Type B pancreatic cell (in vitro differentiated cells): Measurements from ENCODE around the gene ME2. TPM values are rescaled to one million over a fixed set of nuclear protein-coding genes. Genes with fewer than 3 reads are reported as not detected.

Experiments used
- DNase-seq: peaks from one replicate; pipeline ENCODE4 v3.0.0; 2021; ENCODE audit warnings: mixed read lengths; ENCODE audit not compliant: unreplicated experiment; ENCODE audit errors: extremely low spot score
- H3K27ac Mint-ChIP-seq: 2 replicates; pipeline ENCODE4 v1.8.0; 2021; ENCODE audit warnings: mild to moderate bottlenecking, mixed read lengths
- H3K27me3 Mint-ChIP-seq: 2 replicates; pipeline ENCODE4 v1.8.0; 2021; ENCODE audit warnings: mixed read lengths
- H3K36me3 Mint-ChIP-seq: 2 replicates; pipeline ENCODE4 v1.8.0; 2021; ENCODE audit warnings: mixed read lengths
- H3K4me1 Mint-ChIP-seq: one replicate; pipeline ENCODE4 v1.8.0; 2021; ENCODE audit warnings: mixed read lengths; ENCODE audit not compliant: unreplicated experiment
- H3K4me3 Mint-ChIP-seq: 2 replicates; pipeline ENCODE4 v1.8.0; 2021; ENCODE audit warnings: mild to moderate bottlenecking, mixed read lengths
- H3K9me3 Mint-ChIP-seq: 2 replicates; pipeline ENCODE4 v1.8.0; 2021; ENCODE audit warnings: mixed read lengths
- total RNA-seq: library from RNA; stranded (reverse); gene quantifications from 2 replicates; pipeline ENCODE4 v1.2.1, GENCODE V29; 2021; ENCODE audit warnings: low replicate concordance
- TF ChIP-seq, protein P1 (sequence below): fragments of 200-600 bp; sonication (generic); conservative IDR thresholded peaks from 2 replicates; pipeline ENCODE4 v1.5.0; 2021; ENCODE audit warnings: antibody characterized with exemption, mild to moderate bottlenecking

The ME2 gene
- total RNA-seq, 1 donor from 2014 or later: 49.6 TPM

DNA sequence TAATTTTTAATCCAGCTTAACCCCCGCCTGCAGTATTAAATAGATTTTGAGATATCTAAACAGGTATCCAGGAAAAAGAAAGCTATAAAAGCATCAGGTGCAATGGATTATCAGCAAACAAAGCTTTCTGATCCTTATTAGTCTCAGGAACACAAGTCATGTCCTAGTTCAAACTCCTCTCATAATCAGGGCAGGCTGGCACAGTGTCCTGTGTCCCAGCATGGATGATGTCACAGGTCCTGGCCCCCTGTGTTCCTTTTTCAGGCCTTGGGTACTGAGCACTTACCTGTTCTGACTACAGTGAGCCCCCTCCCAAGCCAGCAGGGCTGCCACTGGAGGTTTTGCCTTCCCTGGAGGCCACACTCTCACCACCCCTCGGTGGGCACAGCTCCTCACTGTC, 39.6 kb upstream of the ME2 start:
- Mint-ChIP-seq H3K27ac (no peak overlapping the region), H3K4me1 (no peaks in the 10 kb centered on the region), H3K27me3 (no peaks in the 10 kb centered on the region), H3K36me3 (no peaks in the 10 kb centered on the region), H3K9me3 (no peaks in the 10 kb centered on the region), H3K4me3 (no peak overlapping the region)
- TF ChIP-seq, protein P1, sequence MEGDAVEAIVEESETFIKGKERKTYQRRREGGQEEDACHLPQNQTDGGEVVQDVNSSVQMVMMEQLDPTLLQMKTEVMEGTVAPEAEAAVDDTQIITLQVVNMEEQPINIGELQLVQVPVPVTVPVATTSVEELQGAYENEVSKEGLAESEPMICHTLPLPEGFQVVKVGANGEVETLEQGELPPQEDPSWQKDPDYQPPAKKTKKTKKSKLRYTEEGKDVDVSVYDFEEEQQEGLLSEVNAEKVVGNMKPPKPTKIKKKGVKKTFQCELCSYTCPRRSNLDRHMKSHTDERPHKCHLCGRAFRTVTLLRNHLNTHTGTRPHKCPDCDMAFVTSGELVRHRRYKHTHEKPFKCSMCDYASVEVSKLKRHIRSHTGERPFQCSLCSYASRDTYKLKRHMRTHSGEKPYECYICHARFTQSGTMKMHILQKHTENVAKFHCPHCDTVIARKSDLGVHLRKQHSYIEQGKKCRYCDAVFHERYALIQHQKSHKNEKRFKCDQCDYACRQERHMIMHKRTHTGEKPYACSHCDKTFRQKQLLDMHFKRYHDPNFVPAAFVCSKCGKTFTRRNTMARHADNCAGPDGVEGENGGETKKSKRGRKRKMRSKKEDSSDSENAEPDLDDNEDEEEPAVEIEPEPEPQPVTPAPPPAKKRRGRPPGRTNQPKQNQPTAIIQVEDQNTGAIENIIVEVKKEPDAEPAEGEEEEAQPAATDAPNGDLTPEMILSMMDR: no peak
- DNase-seq: no peak

DNA sequence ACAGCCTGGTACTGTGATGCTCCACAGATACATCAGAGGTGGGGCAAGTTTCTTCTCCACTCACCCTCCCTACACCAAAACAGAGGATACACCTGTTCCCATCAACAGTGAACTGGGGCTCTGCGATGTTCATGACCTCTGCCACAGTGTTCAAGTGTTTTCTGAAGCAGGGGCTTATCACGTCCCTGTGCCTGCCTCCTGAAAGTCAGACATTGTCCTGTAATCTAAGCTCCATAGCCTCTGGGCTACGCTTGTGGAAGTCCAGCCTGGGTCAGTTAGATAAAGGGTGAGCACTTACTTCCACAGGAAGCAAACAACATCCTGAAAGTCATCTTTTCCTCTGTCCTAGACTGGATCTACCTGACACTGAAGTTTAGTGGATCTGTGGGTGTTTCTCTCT, 38.9 kb upstream of the ME2 start:
- TF ChIP-seq, protein P1: no peak
- no peaks in the 10 kb centered on the region for H3K9me3 Mint-ChIP-seq
- H3K4me3 Mint-ChIP-seq: no peak overlapping the region
- DNase-seq: no peak
- H3K4me1 Mint-ChIP-seq: no peaks in the 10 kb centered on the region
- no peak overlapping the region for H3K27ac Mint-ChIP-seq
- no peaks in the 10 kb centered on the region for H3K36me3 Mint-ChIP-seq
- H3K27me3 Mint-ChIP-seq: no peaks in the 10 kb centered on the region

- peaks cover 6% of the 10 kb centered on the region for H3K27me3 Mint-ChIP-seq
- no peaks in the 10 kb centered on the region for H3K4me1 Mint-ChIP-seq
- H3K27ac Mint-ChIP-seq: no peak overlapping the region
- H3K9me3 Mint-ChIP-seq: no peaks in the 10 kb centered on the region
- H3K4me3 Mint-ChIP-seq: no peak overlapping the region
- TF ChIP-seq, protein P1: no peak
- DNase-seq: no peak
- H3K36me3 Mint-ChIP-seq: no peaks in the 10 kb centered on the region
Measured at GRCh38 chr18:50842846-50843245, 36.1 kb upstream of the ME2 start.

DNA sequence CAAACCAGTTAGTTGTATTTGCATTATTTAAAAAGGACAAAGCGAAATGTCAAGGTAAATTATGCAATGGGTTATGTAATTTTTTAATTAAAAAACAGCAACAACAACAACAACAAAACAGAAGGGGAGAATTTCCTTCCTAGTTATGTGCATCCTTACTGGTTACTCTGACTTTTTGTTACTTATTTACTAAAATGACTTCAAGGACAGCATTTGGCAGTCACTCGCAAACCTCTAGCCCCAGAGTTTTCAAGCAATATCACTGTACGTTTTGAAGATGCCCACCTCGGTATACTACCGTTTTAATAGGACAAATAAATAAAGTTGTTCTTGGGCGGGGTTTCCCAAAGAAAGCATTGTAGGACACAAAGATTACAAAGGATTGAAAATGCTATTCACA, 34.4 kb upstream of the ME2 start:
- no peak overlapping the region for H3K27ac Mint-ChIP-seq
- H3K4me3 Mint-ChIP-seq: no peak overlapping the region
- peaks cover 6% of the 10 kb centered on the region for H3K27me3 Mint-ChIP-seq
- TF ChIP-seq, protein P1: no peak
- H3K9me3 Mint-ChIP-seq: no peaks in the 10 kb centered on the region
- H3K4me1 Mint-ChIP-seq: no peaks in the 10 kb centered on the region
- DNase-seq: no peak
- no peaks in the 10 kb centered on the region for H3K36me3 Mint-ChIP-seq

GRCh38 chr18:50844960-50845359, 34.0 kb upstream of the ME2 start:
- no peak for DNase-seq
- TF ChIP-seq, protein P1: no peak
- peaks cover 6% of the 10 kb centered on the region for H3K27me3 Mint-ChIP-seq
- H3K4me1 Mint-ChIP-seq: no peaks in the 10 kb centered on the region
- no peaks in the 10 kb centered on the region for H3K36me3 Mint-ChIP-seq
- no peak overlapping the region for H3K4me3 Mint-ChIP-seq
- no peaks in the 10 kb centered on the region for H3K9me3 Mint-ChIP-seq
- H3K27ac Mint-ChIP-seq: no peak overlapping the region

GRCh38 chr18:50847192-50847591, 31.7 kb upstream of the ME2 start:
- H3K4me3 Mint-ChIP-seq: no peak overlapping the region
- H3K27ac Mint-ChIP-seq: no peak overlapping the region
- no peaks in the 10 kb centered on the region for H3K36me3 Mint-ChIP-seq
- H3K4me1 Mint-ChIP-seq: no peaks in the 10 kb centered on the region
- TF ChIP-seq, protein P1: no peak
- no peak for DNase-seq
- peaks cover 6% of the 10 kb centered on the region for H3K27me3 Mint-ChIP-seq
- H3K9me3 Mint-ChIP-seq: no peaks in the 10 kb centered on the region
